Thyroid gland (tissue), 4 donors: Measurements from ENCODE around the gene PIMREG. TPM values are rescaled to one million over a fixed set of nuclear protein-coding genes. Genes with fewer than 3 reads are reported as not detected.

ENCODE experiments used
- DNase-seq, 2 donors: peaks; one replicate each; pipeline ENCODE4 v3.0.0-alpha.2; 2019
- H3K27ac ChIP-seq, 3 donors: fragments of 200-600 bp; sonication (generic); 1 replicate in 2 of 3; 2 replicates in 1 of 3; pipeline ENCODE4 v1.5.1; 2016 to 2019; ENCODE audit warnings: mild to moderate bottlenecking in 1 of 3, moderate library complexity in 1 of 3
- H3K27me3 ChIP-seq: fragments of 200-600 bp; sonication (generic); one replicate; pipeline ENCODE4 v1.5.1; 2019
- H3K36me3 ChIP-seq, 2 donors: fragments of 200-600 bp; sonication (generic); one replicate each; pipeline ENCODE4 v1.5.1; 2016 to 2019
- H3K4me1 ChIP-seq, 2 donors: fragments of 200-600 bp; sonication (generic); one replicate each; pipeline ENCODE4 v1.5.1; 2017 to 2019
- H3K4me3 ChIP-seq, 3 donors: fragments of 200-600 bp; sonication (generic); replicated peaks in 1 of 3; 1 replicate in 2 of 3; 2 replicates in 1 of 3; pipeline ENCODE4 v1.5.1; 2016; ENCODE audit warnings: mild to moderate bottlenecking in 1 of 3
- H3K9me3 ChIP-seq: fragments of 200-600 bp; sonication (generic); one replicate; pipeline ENCODE4 v1.5.1; 2017
- POLR2A ChIP-seq, 2 donors: fragments of 450-650 bp; IDR thresholded peaks; one replicate each; pipeline ENCODE4 v1.6.1; 2017; ENCODE audit warnings: antibody characterized with exemption in 2 of 2, mild to moderate bottlenecking in 2 of 2, moderate library complexity in 1 of 2
- WGBS, 2 donors: methylation state at CpG; one replicate each; pipeline ENCODE4 v1.1.5; 2017; 5-methylcytosine and 5-hydroxymethylcytosine counted together
- intact Hi-C: fragments of 100-400 bp; cut with DNase I; formaldehyde crosslinking; loops from one replicate; pipeline ENCODE4 v1.15.1; 2023
- total RNA-seq, 4 donors: library from RNA; depleted of rRNA; stranded (reverse); fragments of >200 nt; gene quantifications; one replicate each; pipeline ENCODE4 v1.2.3, GENCODE V29; 2016
- TF ChIP-seq, protein P1 (sequence below), 6 experiments: fragments of 200-600 bp in 3 of 6; fragments of 450-650 bp in 3 of 6; sonication (generic) in 3 of 6; IDR thresholded peaks; one replicate each; pipeline ENCODE4 v1.5.1; 2016 to 2019; ENCODE audit warnings: antibody characterized with exemption in 6 of 6, mild to moderate bottlenecking in 2 of 6, inconsistent platforms in 1 of 6, moderate library complexity in 1 of 6

Gene PIMREG
- total RNA-seq, 4 donors from 2014 or later, result not detected

DNA sequence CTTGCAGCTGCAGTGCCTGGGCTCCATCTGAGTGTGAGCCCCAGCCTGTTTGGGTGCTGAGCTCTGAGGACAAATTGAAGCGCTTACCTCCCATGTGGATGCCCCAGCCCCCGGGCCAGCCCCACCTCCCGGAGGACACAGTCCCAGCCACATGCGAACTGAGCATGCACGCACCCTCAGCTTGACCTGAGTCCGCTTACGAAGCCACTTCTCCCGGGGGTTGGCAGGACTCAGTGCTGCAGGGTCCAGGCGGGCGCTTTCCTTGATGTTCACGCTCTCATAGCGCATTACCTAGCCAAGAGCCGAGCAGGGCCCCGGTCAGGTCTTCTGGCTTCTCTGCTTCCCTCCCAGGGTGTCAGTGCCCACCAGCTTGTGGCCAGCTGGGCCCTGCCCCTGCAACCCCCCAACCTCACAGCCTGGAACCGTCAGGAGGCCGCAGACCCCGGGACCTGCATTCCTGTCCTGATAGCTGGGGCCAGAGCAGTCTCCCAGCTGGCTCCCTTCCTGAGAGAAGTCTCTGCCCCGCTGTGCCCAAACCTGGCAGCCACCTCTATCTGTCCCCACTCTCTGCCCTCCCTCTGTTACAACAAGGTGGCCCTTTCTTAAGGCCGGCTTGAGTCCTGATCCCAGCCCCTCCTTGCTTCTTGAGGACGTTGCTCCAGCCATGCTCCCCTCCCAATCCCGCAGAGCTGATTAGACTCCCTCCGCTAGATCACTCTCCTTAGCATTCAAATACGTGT is 24.0 kb downstream of the PIMREG start:
- Histone ChIP-seq H3K27me3 (no peaks in the 10 kb centered on the region), H3K27ac (no peak overlapping the region), H3K9me3 (no peaks in the 10 kb centered on the region), H3K4me3 (no peak overlapping the region), H3K4me1 (no peaks in the 10 kb centered on the region), H3K36me3 (no peaks in the 10 kb centered on the region)
- TF ChIP-seq, protein P1, sequence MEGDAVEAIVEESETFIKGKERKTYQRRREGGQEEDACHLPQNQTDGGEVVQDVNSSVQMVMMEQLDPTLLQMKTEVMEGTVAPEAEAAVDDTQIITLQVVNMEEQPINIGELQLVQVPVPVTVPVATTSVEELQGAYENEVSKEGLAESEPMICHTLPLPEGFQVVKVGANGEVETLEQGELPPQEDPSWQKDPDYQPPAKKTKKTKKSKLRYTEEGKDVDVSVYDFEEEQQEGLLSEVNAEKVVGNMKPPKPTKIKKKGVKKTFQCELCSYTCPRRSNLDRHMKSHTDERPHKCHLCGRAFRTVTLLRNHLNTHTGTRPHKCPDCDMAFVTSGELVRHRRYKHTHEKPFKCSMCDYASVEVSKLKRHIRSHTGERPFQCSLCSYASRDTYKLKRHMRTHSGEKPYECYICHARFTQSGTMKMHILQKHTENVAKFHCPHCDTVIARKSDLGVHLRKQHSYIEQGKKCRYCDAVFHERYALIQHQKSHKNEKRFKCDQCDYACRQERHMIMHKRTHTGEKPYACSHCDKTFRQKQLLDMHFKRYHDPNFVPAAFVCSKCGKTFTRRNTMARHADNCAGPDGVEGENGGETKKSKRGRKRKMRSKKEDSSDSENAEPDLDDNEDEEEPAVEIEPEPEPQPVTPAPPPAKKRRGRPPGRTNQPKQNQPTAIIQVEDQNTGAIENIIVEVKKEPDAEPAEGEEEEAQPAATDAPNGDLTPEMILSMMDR (IDR thresholded peaks at IDR 0.05), result no peak
- no peak for TF ChIP-seq POLR2A (IDR thresholded peaks at IDR 0.05)
- WGBS, 2 donors, result 85 to 87% methylated on average over 9 to 12 of the region's 23 CpGs
- intact Hi-C loops, result no loop called here
- DNase-seq, result no peak

DNA sequence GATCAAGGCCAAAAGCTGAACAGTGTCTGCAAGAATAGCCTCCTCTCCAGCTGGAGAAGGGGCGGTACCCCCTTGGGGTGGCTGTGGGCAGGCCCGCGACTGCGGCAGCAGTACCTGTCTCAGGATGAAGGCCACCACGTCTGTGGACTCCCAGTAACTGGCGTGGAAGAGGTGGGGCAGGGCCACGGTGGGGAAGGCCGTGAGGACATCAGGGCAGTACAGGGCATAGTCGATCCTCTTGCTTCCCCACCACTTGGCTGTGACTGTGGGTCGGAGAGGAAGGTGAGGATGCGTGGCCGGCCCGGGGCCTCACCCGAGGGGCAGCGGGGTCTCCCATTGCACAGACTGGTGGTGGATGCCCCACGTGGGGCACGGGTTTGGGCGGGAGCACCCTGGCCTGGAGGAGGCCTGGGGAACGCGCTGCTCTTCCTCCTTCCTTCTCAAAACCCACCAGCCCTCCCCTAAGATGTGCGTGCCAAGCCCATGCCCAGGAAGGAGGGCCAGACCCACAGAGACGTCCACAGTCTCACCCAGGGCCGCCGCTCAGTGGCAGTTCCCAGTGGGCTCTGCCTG is 26.0 kb downstream of the PIMREG start:
- H3K4me3 ChIP-seq, result no peak overlapping the region
- WGBS, 2 donors, result 86 to 91% methylated on average over 7 to 24 of the region's 24 CpGs
- no peak for DNase-seq
- H3K27ac ChIP-seq, result no peak overlapping the region
- H3K27me3 ChIP-seq, result no peaks in the 10 kb centered on the region
- no peaks in the 10 kb centered on the region for H3K4me1 ChIP-seq
- intact Hi-C loops, result loop anchor here (5.0 kb wide), 2 partner anchors 87 to 107 kb away; partner anchors contain the start of gene PITPNM3
- no peaks in the 10 kb centered on the region for H3K9me3 ChIP-seq
- H3K36me3 ChIP-seq, result no peaks in the 10 kb centered on the region
- TF ChIP-seq, protein P1 (IDR thresholded peaks at IDR 0.05), result no peak
- TF ChIP-seq POLR2A (IDR thresholded peaks at IDR 0.05), result no peak

DNA sequence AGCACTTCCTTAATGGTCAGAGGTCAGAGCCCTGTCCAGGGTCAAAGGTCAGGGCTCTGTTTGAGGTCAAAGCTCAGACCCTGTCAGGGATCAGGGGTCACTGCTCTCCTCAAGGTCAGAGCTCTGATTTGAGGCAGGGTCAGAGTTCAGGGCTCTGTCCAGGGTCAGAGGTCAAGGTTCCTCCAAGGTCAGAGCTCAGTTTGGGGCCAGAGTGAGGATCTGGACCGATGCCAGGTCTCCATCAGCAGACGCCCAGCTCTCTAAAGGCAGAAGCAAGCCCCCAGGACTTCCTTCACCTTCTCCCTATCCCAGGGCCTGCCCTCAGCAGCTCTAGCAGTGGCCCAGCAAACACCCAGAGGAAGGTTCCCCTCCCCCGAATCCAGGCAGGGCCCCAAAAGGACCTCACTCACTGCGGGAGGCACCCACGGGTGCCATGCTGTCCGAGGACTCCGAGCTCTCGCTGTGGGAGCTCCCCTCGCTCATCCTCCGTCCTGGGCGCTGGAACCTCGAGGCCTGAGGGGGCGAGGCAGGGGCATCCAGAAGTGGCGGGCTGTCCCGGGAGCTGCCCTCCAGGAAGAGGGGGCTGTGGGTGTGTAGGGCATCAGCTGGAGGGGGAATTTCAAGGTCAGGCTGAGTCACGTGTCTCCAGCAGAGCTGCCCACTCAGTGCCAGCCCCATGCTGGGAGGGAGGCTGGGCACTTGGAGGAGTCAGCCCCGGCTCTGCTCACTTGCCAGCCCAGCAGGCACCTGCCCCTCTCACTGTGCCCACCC is 26.7 kb downstream of the PIMREG start:
- no peaks in the 10 kb centered on the region for H3K9me3 ChIP-seq
- H3K27ac ChIP-seq, result no peak overlapping the region
- WGBS, 2 donors, result 93 to 94% methylated on average over 3 to 16 of the region's 17 CpGs
- no peak overlapping the region for H3K4me3 ChIP-seq
- DNase-seq, result no peak
- no peak for TF ChIP-seq POLR2A (IDR thresholded peaks at IDR 0.05)
- TF ChIP-seq, protein P1 (IDR thresholded peaks at IDR 0.05), result no peak
- intact Hi-C loops, result loop anchor here (5.0 kb wide), 2 partner anchors 86 to 106 kb away; partner anchors contain the start of gene PITPNM3
- H3K36me3 ChIP-seq, result no peaks in the 10 kb centered on the region
- no peaks in the 10 kb centered on the region for H3K27me3 ChIP-seq
- H3K4me1 ChIP-seq, result no peaks in the 10 kb centered on the region

DNA sequence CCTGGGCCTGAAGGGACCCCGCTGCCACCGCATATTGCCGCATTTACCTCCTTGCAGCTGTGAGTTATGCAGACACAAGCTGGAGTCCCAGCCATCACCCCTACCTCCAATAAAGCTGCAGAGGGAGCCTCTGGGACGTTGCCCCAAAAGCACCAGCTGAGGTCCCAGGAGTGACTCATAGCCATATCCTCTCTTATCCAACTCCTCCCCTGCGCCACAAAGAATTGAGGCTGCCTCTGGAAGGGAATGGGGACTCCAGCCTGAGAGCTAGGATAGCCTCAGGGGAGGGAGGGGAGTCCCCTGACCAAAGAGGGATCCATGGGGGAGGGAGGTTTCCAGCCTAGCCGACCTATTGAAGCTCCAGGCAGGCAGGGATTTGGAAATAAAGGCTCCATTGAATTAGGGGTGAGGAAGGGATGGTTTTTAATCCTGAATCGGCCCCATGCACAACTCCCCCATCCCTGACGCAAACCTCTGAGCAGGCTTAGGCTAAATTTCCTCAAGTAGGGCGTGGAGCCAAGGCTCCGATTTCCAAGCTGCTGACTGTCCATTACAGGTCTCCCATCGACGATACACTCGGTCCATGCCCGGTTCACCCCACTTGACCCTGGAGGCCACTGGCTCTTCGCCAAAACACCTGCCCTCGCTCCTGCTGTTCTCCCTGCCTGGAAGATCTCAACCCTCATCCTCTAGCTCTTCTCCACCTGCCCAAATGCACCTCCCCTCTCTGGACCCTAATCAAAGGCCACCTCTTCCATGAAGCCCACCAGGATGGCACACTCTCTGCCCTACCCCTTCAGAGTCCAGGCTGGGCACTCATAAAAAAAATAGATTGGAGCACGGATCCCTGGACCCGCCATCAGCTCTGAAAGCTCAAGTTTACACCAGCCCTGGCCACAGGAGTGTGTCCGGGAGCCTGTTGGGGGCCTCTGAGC is 27.5 kb downstream of the PIMREG start:
- Histone ChIP-seq H3K27me3 (no peaks in the 10 kb centered on the region), H3K4me3 (no peak overlapping the region), H3K27ac (no peak overlapping the region), H3K36me3 (no peaks in the 10 kb centered on the region), H3K9me3 (no peaks in the 10 kb centered on the region), H3K4me1 (no peaks in the 10 kb centered on the region)
- 76 to 78% methylated on average over 18 to 19 of the region's 19 CpGs for WGBS, 2 donors
- no peak for DNase-seq
- no peak for TF ChIP-seq POLR2A (IDR thresholded peaks at IDR 0.05)
- TF ChIP-seq, protein P1 (IDR thresholded peaks at IDR 0.05), result no peak
- intact Hi-C loops, result loop anchor here (5.0 kb wide), 2 partner anchors 86 to 106 kb away; partner anchors contain the start of gene PITPNM3
